ENCODE measurements around the gene C12orf54.
A peak's percentile ranks its signal among the peaks of the same experiment; 100 is the strongest.
"Not testable (repeated sequence)": the region's sequence is repeated elsewhere in the genome, so short reads cannot be mapped to it uniquely, and the experiment has no call there.

The C12orf54 gene
- 0 to 1.2 (median 0) reads per million in 17 experiments for total RNA-seq

- no peak for DNase-seq
Observed at GRCh38 chr12:48482198-48482597, at the start of gene C12orf54. Gene C12orf54 (plus strand): TSS chr12:48482498. CDS start chr12:48483297, 799 bp downstream.

- DNase-seq: not testable (repeated sequence)
Observed at GRCh38 chr12:48434016-48434415, 48.3 kb upstream of the C12orf54 start.

- no peak for DNase-seq
Observed at GRCh38 chr12:48441069-48441468, 41.2 kb upstream of the C12orf54 start.

- no peak for DNase-seq
Observed at GRCh38 chr12:48442179-48442847, 40.0 kb upstream of the C12orf54 start.

- no peak for DNase-seq
Observed at GRCh38 chr12:48445538-48445937, 36.8 kb upstream of the C12orf54 start.

GRCh38 chr12:48446161-48446776 lies 36.0 kb upstream of the C12orf54 start:
- peak in 2 of 4 experiments; percentile 10 to 19 for DNase-seq

- peak; percentile 5 to 54 (median 35) for DNase-seq
Observed at GRCh38 chr12:48447755-48448154, 34.5 kb upstream of the C12orf54 start.

- no peak for DNase-seq
Observed at GRCh38 chr12:48451372-48451771, 30.9 kb upstream of the C12orf54 start.

- not testable (repeated sequence) for DNase-seq
Observed at GRCh38 chr12:48452961-48453360, 29.3 kb upstream of the C12orf54 start.

- DNase-seq: peak; percentile 11 to 58 (median 44)
Observed at GRCh38 chr12:48454667-48455066, 27.6 kb upstream of the C12orf54 start.

GRCh38 chr12:48455116-48455515 lies 27.2 kb upstream of the C12orf54 start:
- no peak for DNase-seq

GRCh38 chr12:48459259-48459658 lies 23.0 kb upstream of the C12orf54 start:
- DNase-seq: no peak

GRCh38 chr12:48469027-48469426 lies 13.3 kb upstream of the C12orf54 start:
- not testable (repeated sequence) for DNase-seq

GRCh38 chr12:48472259-48472658 lies 10.0 kb upstream of the C12orf54 start, which contains the start of gene ANP32D:
Gene ANP32D (plus strand): TSS chr12:48472559. CDS start chr12:48472665, 106 bp downstream.
- DNase-seq: no peak

- no peak for DNase-seq
Observed at GRCh38 chr12:48473061-48473460, 9.2 kb upstream of the C12orf54 start.

GRCh38 chr12:48474497-48474896 lies 7.8 kb upstream of the C12orf54 start:
- DNase-seq: not testable (repeated sequence)

GRCh38 chr12:48482930-48483329 lies 632 bp downstream of the C12orf54 start:
- DNase-seq: no peak

- no peak for DNase-seq
Observed at GRCh38 chr12:48486261-48486660, 4.0 kb downstream of the C12orf54 start.

GRCh38 chr12:48486679-48487078 lies 4.4 kb downstream of the C12orf54 start:
- DNase-seq: no peak

GRCh38 chr12:48489012-48489411 lies 6.7 kb downstream of the C12orf54 start:
- DNase-seq: no peak

- DNase-seq: not testable (repeated sequence)
Observed at GRCh38 chr12:48489456-48489855, 7.2 kb downstream of the C12orf54 start.

- DNase-seq: not testable (repeated sequence)
Observed at GRCh38 chr12:48500281-48500680, 18.0 kb downstream of the C12orf54 start.

- not testable (repeated sequence) for DNase-seq
Observed at GRCh38 chr12:48506836-48507235, 24.5 kb downstream of the C12orf54 start.

GRCh38 chr12:48508987-48509386 lies 26.7 kb downstream of the C12orf54 start:
- DNase-seq: no peak

Data from suppressor macrophage (primary cell).